HG02678 (cell line): ENCODE data around the gene LAMA2.
A peak's percentile ranks its signal among the peaks of the same experiment; 100 is the strongest.

ENCODE experiments used
- ATAC-seq: cut with Tn5 transposase; IDR thresholded peaks from one replicate; pipeline ENCODE4 v1.9.1; 2021; ENCODE audit warnings: mild to moderate bottlenecking, moderate library complexity; ENCODE audit not compliant: unreplicated experiment

Gene LAMA2

GRCh38 chr6:129416337-129416990 lies 533.5 kb downstream of the LAMA2 start:
- no peak for ATAC-seq

DNA sequence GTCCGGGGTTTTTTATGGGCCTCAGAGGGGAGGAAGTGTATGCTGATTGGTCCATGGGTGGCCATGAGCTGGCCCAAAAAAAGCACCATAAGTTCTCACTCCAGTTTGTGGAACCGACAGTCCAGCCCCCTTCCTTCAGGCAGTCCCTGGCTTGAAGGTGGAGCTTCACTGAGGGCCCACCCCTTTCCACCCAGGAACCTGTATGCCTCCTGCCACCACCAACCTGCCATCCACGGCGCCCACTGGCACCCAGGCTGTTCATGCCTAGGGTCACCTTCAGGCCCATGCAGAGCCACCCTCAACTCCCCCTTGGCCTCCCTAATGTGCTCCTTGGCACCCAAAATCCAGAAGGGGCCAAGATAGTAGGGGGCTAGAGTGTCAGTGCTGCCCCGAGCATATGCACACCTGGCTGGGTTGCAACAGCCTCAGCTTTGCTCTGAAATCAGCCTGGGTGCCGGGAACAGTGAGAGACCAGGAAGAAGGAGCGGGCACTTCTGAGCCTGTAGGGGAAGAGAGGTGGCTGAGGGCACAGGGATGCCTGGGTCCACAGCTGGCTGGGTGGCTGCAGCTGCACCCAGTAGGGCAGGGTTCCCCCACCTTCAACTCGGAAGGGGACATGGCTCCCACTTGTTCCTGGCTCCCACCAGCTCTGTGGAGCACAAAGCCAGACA lies 534.6 kb downstream of the LAMA2 start:
- no peak for ATAC-seq

GRCh38 chr6:129419324-129419723 lies 536.4 kb downstream of the LAMA2 start:
- no peak for ATAC-seq

GRCh38 chr6:129426343-129426742 lies 543.4 kb downstream of the LAMA2 start:
- no peak for ATAC-seq

- ATAC-seq: no peak
Measured at GRCh38 chr6:129429956-129430355, 547.0 kb downstream of the LAMA2 start.

DNA sequence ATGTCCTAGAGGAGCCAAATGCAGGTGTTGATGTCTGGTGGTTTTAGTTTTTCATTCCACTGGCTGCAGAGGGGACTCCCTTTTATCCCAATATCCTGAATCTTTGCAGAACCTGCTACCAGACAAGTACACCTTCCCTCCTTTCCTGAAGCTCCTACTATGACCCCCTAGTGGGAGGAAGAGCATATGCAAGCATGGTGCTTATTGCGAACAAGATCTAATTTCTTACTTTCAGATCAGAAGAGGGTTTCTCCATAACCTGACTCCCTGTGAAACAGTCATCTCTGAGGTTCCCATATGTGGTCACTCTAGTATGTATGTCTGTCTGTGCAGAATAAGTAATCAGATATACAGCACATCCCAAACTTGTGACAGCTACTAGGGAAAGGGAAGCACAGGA lies 549.8 kb downstream of the LAMA2 start:
- no peak for ATAC-seq

DNA sequence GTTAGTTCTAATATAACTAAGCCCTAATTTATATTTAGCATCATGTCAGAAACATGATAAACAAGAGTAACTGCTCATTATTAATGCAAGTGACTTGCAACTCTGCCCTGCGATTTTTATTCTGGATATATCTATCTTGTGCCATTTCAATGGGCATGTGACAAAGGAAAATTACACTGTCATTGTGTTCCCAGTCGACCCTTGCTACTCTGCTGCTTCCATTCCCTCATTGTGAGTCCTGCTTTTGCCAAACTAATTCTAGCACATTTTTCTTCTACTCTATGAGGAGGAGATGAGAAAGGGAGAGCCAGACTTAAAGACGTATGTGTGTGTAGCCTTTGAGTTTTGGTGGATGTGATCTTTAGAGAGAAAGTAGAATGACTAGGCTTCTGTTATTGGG lies 551.2 kb downstream of the LAMA2 start:
- ATAC-seq: no peak

DNA sequence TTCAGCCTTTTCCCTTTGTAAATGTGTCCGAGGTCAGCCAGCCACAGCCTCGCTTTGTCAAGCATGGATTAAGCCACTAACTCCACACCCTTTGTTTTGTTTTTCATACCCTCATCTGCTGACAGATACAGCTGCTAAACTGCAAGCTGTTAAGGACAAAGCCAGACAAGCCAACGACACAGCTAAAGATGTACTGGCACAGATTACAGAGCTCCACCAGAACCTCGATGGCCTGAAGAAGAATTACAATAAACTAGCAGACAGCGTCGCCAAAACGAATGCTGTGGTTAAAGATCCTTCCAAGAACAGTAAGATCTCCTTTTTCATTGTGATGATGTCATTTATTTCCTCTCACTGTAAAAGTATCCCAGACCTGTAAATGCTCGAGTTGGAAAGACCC lies 557.8 kb downstream of the LAMA2 start:
- ATAC-seq: no peak

- ATAC-seq: no peak
Measured at GRCh38 chr6:129444683-129445082, 561.7 kb downstream of the LAMA2 start.

- ATAC-seq: no peak
Measured at GRCh38 chr6:129446272-129447197, 563.6 kb downstream of the LAMA2 start.

DNA sequence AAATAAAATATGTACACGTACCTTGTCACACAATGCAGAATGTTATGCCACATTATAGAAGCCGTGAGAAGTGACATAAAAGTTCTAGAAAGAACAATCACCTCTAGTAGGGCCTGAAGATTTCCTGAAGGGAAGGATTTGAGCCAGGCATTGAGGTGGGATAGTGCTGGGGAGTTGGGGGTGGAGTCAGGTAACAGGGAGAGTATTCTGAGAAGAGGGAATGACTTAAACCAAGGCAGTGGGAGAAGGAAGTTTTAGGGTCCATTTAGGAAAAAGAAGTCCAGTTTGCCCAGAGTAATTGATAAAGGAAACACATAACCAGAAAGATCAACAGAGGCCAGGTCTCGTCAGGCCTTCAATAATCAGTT lies 564.2 kb downstream of the LAMA2 start:
- no peak for ATAC-seq

DNA sequence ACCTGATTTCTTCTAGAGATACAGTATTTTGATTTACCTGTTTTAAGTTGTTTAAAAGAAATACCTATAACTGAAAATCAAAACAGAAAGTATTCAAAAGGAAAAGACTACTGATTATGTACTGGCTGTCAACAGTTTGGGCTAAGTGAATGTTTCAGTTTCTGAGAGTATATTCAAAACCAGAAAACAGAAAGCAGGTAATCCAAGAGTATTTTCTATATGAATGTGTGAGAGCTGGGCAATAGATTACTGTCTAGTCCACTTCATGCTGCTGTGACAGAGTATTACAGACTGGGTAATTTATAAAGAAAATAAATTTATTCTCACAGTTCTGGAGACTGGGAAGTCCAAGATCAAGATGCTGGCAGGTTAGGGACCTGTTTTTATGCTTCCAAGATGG lies 566.0 kb downstream of the LAMA2 start:
- ATAC-seq: peak; percentile 100

- ATAC-seq: no peak
Measured at GRCh38 chr6:129451187-129451586, 568.2 kb downstream of the LAMA2 start.

DNA sequence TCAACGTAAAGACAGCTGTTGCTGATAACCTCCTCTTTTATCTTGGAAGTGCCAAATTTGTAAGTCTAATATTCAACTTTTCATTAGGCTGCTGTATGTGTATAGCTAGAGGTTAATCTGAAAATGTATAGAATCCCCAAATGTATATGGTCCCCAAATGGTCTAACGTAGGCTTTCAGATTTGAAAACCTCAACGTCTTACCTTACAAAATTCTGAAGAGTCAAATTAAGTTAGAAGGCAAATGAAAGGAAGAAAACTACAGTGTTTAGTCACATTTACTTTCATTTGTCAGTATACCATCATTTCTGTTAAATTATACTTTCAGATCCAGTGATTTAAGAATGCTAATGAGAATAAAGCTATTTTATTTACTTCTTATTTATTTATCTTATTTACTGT lies 570.1 kb downstream of the LAMA2 start:
- no peak for ATAC-seq

GRCh38 chr6:129454488-129454887 lies 571.5 kb downstream of the LAMA2 start:
- no peak for ATAC-seq

GRCh38 chr6:129455126-129455769 lies 572.3 kb downstream of the LAMA2 start:
- ATAC-seq: no peak

DNA sequence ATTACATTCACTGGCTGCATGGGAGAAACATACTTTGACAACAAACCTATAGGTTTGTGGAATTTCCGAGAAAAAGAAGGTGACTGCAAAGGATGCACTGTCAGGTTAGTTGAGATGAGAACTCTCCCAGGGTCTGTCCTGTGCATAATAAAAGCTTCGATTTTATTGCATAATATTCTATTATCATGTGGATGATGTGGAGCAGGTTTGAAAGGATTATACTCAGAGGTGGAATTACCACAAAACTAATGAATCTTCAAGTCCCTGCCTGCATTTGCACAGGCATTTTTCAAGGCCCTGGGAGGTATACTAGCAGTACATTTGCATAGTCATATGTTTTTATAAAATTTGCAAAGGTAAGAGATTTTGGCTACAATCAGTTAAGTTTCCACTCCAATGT lies 577.3 kb downstream of the LAMA2 start:
- no peak for ATAC-seq

- ATAC-seq: no peak
Measured at GRCh38 chr6:129469070-129469662, 586.2 kb downstream of the LAMA2 start.

GRCh38 chr6:129472239-129472638 lies 589.3 kb downstream of the LAMA2 start:
- ATAC-seq: no peak

GRCh38 chr6:129473546-129473945 lies 590.6 kb downstream of the LAMA2 start:
- no peak for ATAC-seq
